K562 (cell line): ENCODE measurements around the gene RNPEP. TPM values are rescaled to one million over a fixed set of nuclear protein-coding genes. Genes with fewer than 3 reads are reported as not detected.

ENCODE experiments used
- ATAC-seq: fragments of 200-7000 bp; cut with Tn5 transposase; 3 replicates; pipeline ENCODE4 v1.9.1; 2020; ENCODE audit warnings: moderate library complexity
- BruUV-seq: library from RNA; stranded (reverse); fragments of 400-500 nt; replicated peaks from 2 replicates; lab custom pipeline; 2021; lab: Mats Ljungman, UMichigan
- CTCF ChIA-PET: fragments of 300-600 bp; formaldehyde crosslinking; extraction: SDS; loops from one replicate; lab custom pipeline; 2021; ENCODE audit warnings: low intra/inter-chr PET ratio; lab: Yijun Ruan, JAX
- POLR2A ChIA-PET: fragments of 300-600, 350-650 bp; sonication (Branson Sonifier 250); formaldehyde crosslinking; extraction: SDS; loops from one replicate; lab custom pipeline; 2021; ENCODE audit warnings: antibody characterized with exemption, inconsistent platforms; lab: Yijun Ruan, JAX
- DNase-seq, 4 experiments: peaks; one replicate each; pipeline versions ENCODE4 v3.0.0 to v3.0.0-alpha.2; 2011 to 2018; ENCODE audit warnings: low spot score in 3 of 4, mixed read lengths in 3 of 4; ENCODE audit errors: extremely low read depth in 1 of 4
- FAIRE-seq: peaks from 2 replicates; lab custom pipeline; 2011; peaks lifted over from hg19 to GRCh38; lab: Jason Lieb, UNC
- H2AFZ ChIP-seq: 2 replicates; pipeline ENCODE4 v1.6.0; 2011; ENCODE audit warnings: low read depth, low read length, control low read depth, inconsistent platforms
- H3K27ac ChIP-seq: fragments of 200-600 bp; 3 replicates; pipeline ENCODE4 v1.8.0; 2011; ENCODE audit warnings: low read depth, mild to moderate bottlenecking, control low read depth, inconsistent platforms, low read length, moderate library complexity, mixed read lengths; ENCODE audit errors: extremely low read depth
- H3K27me3 ChIP-seq, 2 experiments: fragments of 300-600 bp in 1 of 2; 2 replicates in 1 of 2; 3 replicates in 1 of 2; pipeline versions ENCODE4 v1.6.0 to v1.8.0; 2011; ENCODE audit warnings: inconsistent platforms in 2 of 2, low read length in 2 of 2, mild to moderate bottlenecking in 1 of 2, mixed read lengths in 1 of 2, moderate library complexity in 1 of 2; ENCODE audit not compliant: control insufficient read depth in 2 of 2, insufficient read depth in 2 of 2
- H3K36me3 ChIP-seq: fragments of 300-600 bp; 3 replicates; pipeline ENCODE4 v1.8.0; 2011; ENCODE audit warnings: mild to moderate bottlenecking, low read length, inconsistent platforms; ENCODE audit not compliant: control insufficient read depth, insufficient read depth
- H3K4me1 ChIP-seq, 2 experiments: fragments of 200-600 bp in 1 of 2; replicated peaks in 1 of 2; 2 replicates in 1 of 2; 3 replicates in 1 of 2; pipeline versions ENCODE4 v1.5.1 to v1.8.0; 2011; ENCODE audit warnings: inconsistent platforms in 2 of 2, low read length in 2 of 2, mild to moderate bottlenecking in 1 of 2, mixed read lengths in 1 of 2, moderate library complexity in 1 of 2; ENCODE audit not compliant: control insufficient read depth in 2 of 2, insufficient read depth in 2 of 2
- H3K4me2 ChIP-seq: 2 replicates; pipeline ENCODE4 v1.6.1; 2011; ENCODE audit warnings: low read length, control low read depth, inconsistent platforms, mixed read lengths; ENCODE audit not compliant: insufficient read depth
- H3K4me3 ChIP-seq: fragments of 200-600 bp; sonication (generic), shearing (Covaris generic); 2 replicates; pipeline ENCODE4 v1.5.1; 2016; ENCODE audit warnings: control low read depth, inconsistent platforms
- H3K79me2 ChIP-seq: fragments of 200-600 bp; 3 replicates; pipeline ENCODE4 v1.8.0; 2011; ENCODE audit warnings: low read length, inconsistent platforms; ENCODE audit not compliant: control insufficient read depth, insufficient read depth
- H3K9ac ChIP-seq, 2 experiments: 2 replicates each; pipeline versions ENCODE4 v1.6.0 to v1.6.1; 2011; ENCODE audit warnings: low read depth in 2 of 2, low read length in 2 of 2, control low read depth in 1 of 2, inconsistent platforms in 1 of 2, mild to moderate bottlenecking in 1 of 2, mixed read lengths in 1 of 2; ENCODE audit not compliant: insufficient read depth in 1 of 2
- H3K9me1 ChIP-seq: one replicate; pipeline ENCODE4 v1.6.0; 2011; ENCODE audit warnings: inconsistent platforms, mild to moderate bottlenecking, low read length, moderate library complexity; ENCODE audit not compliant: control insufficient read depth, insufficient read depth
- H3K9me3 ChIP-seq: replicated peaks from 2 replicates; pipeline ENCODE4 v1.5.1; 2011; ENCODE audit warnings: low read depth, low read length, inconsistent platforms; ENCODE audit not compliant: control insufficient read depth, insufficient read depth
- H4K20me1 ChIP-seq: replicated peaks from 2 replicates; pipeline ENCODE4 v1.6.1; 2011; ENCODE audit warnings: low read length, inconsistent platforms, mixed read lengths; ENCODE audit not compliant: control insufficient read depth, insufficient read depth
- ARID3A ChIP-seq: IDR thresholded peaks from 2 replicates; pipeline ENCODE4 v1.6.1; 2012; ENCODE audit warnings: low read depth, low read length, improper control_type of control experiment, borderline replicate concordance
- HIVEP1 ChIP-seq: fragments of 250-450 bp; sonication (Bioruptor Pico); IDR thresholded peaks from 2 replicates; pipeline ENCODE4 v1.4.0; 2020; ENCODE audit warnings: mild to moderate bottlenecking
- IRF2 ChIP-seq: sonication (generic); formaldehyde crosslinking; IDR thresholded peaks from 2 replicates; pipeline ENCODE4 v1.8.1; 2022; ENCODE audit warnings: mild to moderate bottlenecking, missing genetic modification reagents
- WGBS: fragments of 100-300 bp; shearing (Covaris generic); methylation state at CpG from one replicate; pipeline ENCODE4 v1.1.6; 2016; ENCODE audit warnings: low coverage, mixed read lengths; ENCODE audit not compliant: insufficient coverage; ENCODE audit errors: missing lambda C conversion rate; 5-methylcytosine and 5-hydroxymethylcytosine counted together
- in situ Hi-C: fragments of 300-500 bp; cut with MboI; formaldehyde crosslinking; loops from 4 replicates; pipeline ENCODE4 v1.15.0; 2018; ENCODE audit warnings: inconsistent platforms, mixed read lengths
- intact Hi-C: fragments of 100-400 bp; cut with micrococcal nuclease; formaldehyde crosslinking; loops from 2 replicates; pipeline ENCODE4 v1.14.2; 2022
- polyA plus RNA-seq, 8 experiments: library from polyadenylated mRNA; depleted of rRNA in 4 of 8; stranded (reverse) in 5 of 8; unstranded in 3 of 8; fragments of >200 nt; fragmentation: Nextera tagmentation in 2 of 8; fragmentation: Illumina TruSeq in 1 of 8; extraction: Ambion mirVana in 2 of 8; extraction: Trizol in 1 of 8; gene quantifications; 2 replicates each; pipeline versions ENCODE4 v1.2.1 to v1.2.3, GENCODE V29; 2011 to 2014; ENCODE audit warnings: inconsistent platforms in 1 of 8, missing spikeins in 1 of 8
- total RNA-seq, 7 experiments: library from RNA; depleted of rRNA in 6 of 7; stranded (reverse); fragments of >200 nt in 6 of 7; fragmentation: Illumina TruSeq in 2 of 7; extraction: Trizol in 2 of 7; gene quantifications; 2 replicates each; pipeline versions ENCODE4 v1.2.1 to v1.2.3, GENCODE V29; 2011 to 2021; ENCODE audit warnings: low replicate concordance in 1 of 7
- TF ChIP-seq, protein P1 (sequence below): sonication (generic); formaldehyde crosslinking; IDR thresholded peaks from 2 replicates; pipeline ENCODE4 v1.9.0; 2022; ENCODE audit warnings: mild to moderate bottlenecking, missing genetic modification reagents

Gene RNPEP
- total and polyA plus RNA-seq, 9 of the 15 experiments (the other 6 are each of a cell fraction or from before 2014, with no cell fraction given): 27.5 to 131 (median 63.4) TPM

- TF ChIP-seq ARID3A (no peak), IRF2 (CRISPR knock-in tag) (no peak)
These were observed 49.3 kb downstream of the RNPEP start (continued) for GRCh38 chr1:202031796-202032195.

- in situ Hi-C loops: no loop called here
- peaks cover 11 to 16% of the 10 kb centered on the region in 2 experiments for H3K4me1 ChIP-seq
- ATAC-seq (no peak), DNase-seq (no peak), FAIRE-seq (no peak)
- H2AFZ ChIP-seq: no peak overlapping the region
- H3K4me3 ChIP-seq: no peak overlapping the region
- H3K27me3 ChIP-seq: peaks cover 4 to 10% of the 10 kb centered on the region in 2 experiments; a peak in 2 of 5 replicates
- H3K9me1 ChIP-seq: no peaks in the 10 kb centered on the region
- TF ChIP-seq, protein P1, sequence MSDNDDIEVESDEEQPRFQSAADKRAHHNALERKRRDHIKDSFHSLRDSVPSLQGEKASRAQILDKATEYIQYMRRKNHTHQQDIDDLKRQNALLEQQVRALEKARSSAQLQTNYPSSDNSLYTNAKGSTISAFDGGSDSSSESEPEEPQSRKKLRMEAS (CRISPR knock-in tag): peak; percentile 33; the same call in 1 of the 2 replicates
- TF ChIP-seq HIVEP1 (CRISPR knock-in tag): no peak
- BruUV-seq: no TSS peak
- no peaks in the 10 kb centered on the region for H3K79me2 ChIP-seq
- WGBS: 14% methylated on average over 7 of the region's 7 CpGs
- no peaks in the 10 kb centered on the region for H3K9me3 ChIP-seq
- H3K36me3 ChIP-seq: no peaks in the 10 kb centered on the region
- 0 out of 2 replicates have a peak, but pooled peaks cover 7% of the 10 kb centered on the region for H4K20me1 ChIP-seq
- no peak overlapping the region for H3K9ac ChIP-seq
- H3K27ac ChIP-seq: no peak overlapping the region
- CTCF ChIA-PET: interaction anchor here (0.6 kb wide), 1 partner anchor 81 kb away, joined by 4 read pairs; no protein-coding TSS in a partner anchor
- H3K4me2 ChIP-seq: no peak overlapping the region
- intact Hi-C loops: no loop called here
- POLR2A ChIA-PET: interaction anchor here (0.5 to 1.2 kb wide), 3 partner anchors 11 to 469 kb away, joined by 3 to 5 read pairs (median 4); no protein-coding TSS in a partner anchor
These were observed 51.8 kb downstream of the RNPEP start for GRCh38 chr1:202034149-202034682.
